Ovary (tissue), 9 donors: ENCODE measurements around the gene TRUB2. TPM values are rescaled to one million over a fixed set of nuclear protein-coding genes. Genes with fewer than 3 reads are reported as not detected.

ENCODE experiments used
- DNase-seq, 5 donors: peaks; one replicate each; pipeline ENCODE4 v3.0.0-alpha.2; 2019 to 2020
- H3K27ac ChIP-seq, 2 donors: fragments of 200-600 bp; one replicate each; pipeline versions ENCODE4 v1.5.1 to v1.8.0; 2019 to 2022
- H3K27me3 ChIP-seq: fragments of 200-600 bp; one replicate; pipeline ENCODE4 v1.8.0; 2022
- H3K36me3 ChIP-seq: fragments of 200-600 bp; sonication (generic); one replicate; pipeline ENCODE4 v1.5.1; 2019
- H3K4me1 ChIP-seq: one replicate; pipeline ENCODE4 v1.8.1; 2013; ENCODE audit warnings: mild to moderate bottlenecking, moderate library complexity; ENCODE audit not compliant: insufficient read depth
- H3K4me3 ChIP-seq: fragments of 200-600 bp; sonication (generic); one replicate; pipeline ENCODE4 v1.5.1; 2017
- H3K9me3 ChIP-seq, 2 donors: fragments of 200-600 bp in 1 of 2; sonication (generic) in 1 of 2; one replicate each; pipeline versions ENCODE4 v1.5.1 to v1.8.1; 2013 to 2019; ENCODE audit warnings: mild to moderate bottlenecking in 1 of 2, moderate library complexity in 1 of 2
- EP300 ChIP-seq: sonication (generic); formaldehyde crosslinking; IDR thresholded peaks from one replicate; pipeline ENCODE4 v1.6.1; 2017; ENCODE audit warnings: antibody characterized with exemption
- POLR2A ChIP-seq: fragments of 450-650 bp; IDR thresholded peaks from one replicate; pipeline ENCODE4 v1.6.1; 2017; ENCODE audit warnings: antibody characterized with exemption, mild to moderate bottlenecking, moderate library complexity
- whole genome bisulfite sequencing, 3 donors: extraction: QIAGEN DNeasy Blood & Tissue Kit in 1 of 3; methylation state at CpG; one replicate each; pipeline versions ENCODE4 v1.1.5 to v1.1.7; 2013 to 2017; 5-methylcytosine and 5-hydroxymethylcytosine counted together
- intact Hi-C, 4 donors: fragments of 100-400 bp; cut with DNase I; formaldehyde crosslinking; loops; one replicate each; pipeline versions ENCODE4 v1.11.0 to v1.15.1; 2022 to 2023
- polyA plus RNA-seq, 2 donors: library from polyadenylated mRNA; stranded (reverse); fragments of 200-250 nt in 1 of 2; fragments of 350-450 nt in 1 of 2; fragmentation: Illumina TruSeq in 1 of 2; extraction: RNeasy Lipid Tissue Mini Kit (QIAGEN cat#74804) in 1 of 2; gene quantifications; one replicate each; pipeline ENCODE4 v1.2.3, GENCODE V29; 2013 to 2014
- total RNA-seq, 7 donors: library from RNA; depleted of rRNA in 2 of 7; stranded (reverse); fragments of >200 nt in 2 of 7; fragmentation: NEBNext Ultra II Directional in 3 of 7; extraction: Animal tissue kit (Norgen Biotek cat#: 25700) in 3 of 7; gene quantifications; one replicate each; pipeline versions ENCODE4 v1.1.0 to v1.2.4, GENCODE V29; 2016 to 2023
- TF ChIP-seq, protein P1 (sequence below), 3 donors: fragments of 450-650 bp in 2 of 3; fragments of 200-600 bp in 1 of 3; IDR thresholded peaks; one replicate each; pipeline versions ENCODE4 v1.5.1 to v1.8.0; 2016 to 2022; ENCODE audit warnings: antibody characterized with exemption in 3 of 3, mild to moderate bottlenecking in 1 of 3
- donor health status: DM: no; HTN: no; CAD: no; lungs with moderate emphysema.
- donor health status: DM: no; HTN: no; CAD: no.
- donor health status: Bipolar disorder and iron deficiency.
- donor health status: DM: yes; HTN: yes; CAD: no.
- donor health status: DM: no; HTN: no; CAD: no.
- donor health status: DM: yes; HTN: yes; CAD: no.

The TRUB2 gene
- total and polyA plus RNA-seq, 9 donors: 4.6 to 29.4 (median 19.7) TPM

- no peaks in the 10 kb centered on the region for H3K4me1 ChIP-seq
- 93 to 97% (median 96%) methylated on average over 19 of the region's 19 CpGs for WGBS, 3 donors
- TF ChIP-seq, protein P1, sequence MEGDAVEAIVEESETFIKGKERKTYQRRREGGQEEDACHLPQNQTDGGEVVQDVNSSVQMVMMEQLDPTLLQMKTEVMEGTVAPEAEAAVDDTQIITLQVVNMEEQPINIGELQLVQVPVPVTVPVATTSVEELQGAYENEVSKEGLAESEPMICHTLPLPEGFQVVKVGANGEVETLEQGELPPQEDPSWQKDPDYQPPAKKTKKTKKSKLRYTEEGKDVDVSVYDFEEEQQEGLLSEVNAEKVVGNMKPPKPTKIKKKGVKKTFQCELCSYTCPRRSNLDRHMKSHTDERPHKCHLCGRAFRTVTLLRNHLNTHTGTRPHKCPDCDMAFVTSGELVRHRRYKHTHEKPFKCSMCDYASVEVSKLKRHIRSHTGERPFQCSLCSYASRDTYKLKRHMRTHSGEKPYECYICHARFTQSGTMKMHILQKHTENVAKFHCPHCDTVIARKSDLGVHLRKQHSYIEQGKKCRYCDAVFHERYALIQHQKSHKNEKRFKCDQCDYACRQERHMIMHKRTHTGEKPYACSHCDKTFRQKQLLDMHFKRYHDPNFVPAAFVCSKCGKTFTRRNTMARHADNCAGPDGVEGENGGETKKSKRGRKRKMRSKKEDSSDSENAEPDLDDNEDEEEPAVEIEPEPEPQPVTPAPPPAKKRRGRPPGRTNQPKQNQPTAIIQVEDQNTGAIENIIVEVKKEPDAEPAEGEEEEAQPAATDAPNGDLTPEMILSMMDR (IDR thresholded peaks at IDR 0.05): no peak
- TF ChIP-seq POLR2A: no peak
- H3K36me3 ChIP-seq: no peaks in the 10 kb centered on the region
- H3K4me3 ChIP-seq: no peak overlapping the region
- H3K9me3 ChIP-seq: no peaks in the 10 kb centered on the region
- no peak for DNase-seq
- intact Hi-C loops: no loop called here
- H3K27ac ChIP-seq: no peak overlapping the region
- no peaks in the 10 kb centered on the region for H3K27me3 ChIP-seq
Measured at GRCh38 chr9:128355451-128355850, 33.2 kb upstream of the TRUB2 start.

GRCh38 chr9:128349772-128350171 lies 27.5 kb upstream of the TRUB2 start:
- WGBS, 3 donors: 87 to 97% (median 92%) methylated on average over 6 of the region's 6 CpGs
- Histone ChIP-seq H3K27me3 (no peaks in the 10 kb centered on the region), H3K36me3 (no peaks in the 10 kb centered on the region), H3K9me3 (no peaks in the 10 kb centered on the region), H3K4me3 (no peak overlapping the region), H3K4me1 (no peaks in the 10 kb centered on the region), H3K27ac (no peak overlapping the region)
- no peak for DNase-seq
- TF ChIP-seq, protein P1 (IDR thresholded peaks at IDR 0.05): no peak
- TF ChIP-seq EP300 (no peak), POLR2A (no peak)
- intact Hi-C loops: no loop called here

DNA sequence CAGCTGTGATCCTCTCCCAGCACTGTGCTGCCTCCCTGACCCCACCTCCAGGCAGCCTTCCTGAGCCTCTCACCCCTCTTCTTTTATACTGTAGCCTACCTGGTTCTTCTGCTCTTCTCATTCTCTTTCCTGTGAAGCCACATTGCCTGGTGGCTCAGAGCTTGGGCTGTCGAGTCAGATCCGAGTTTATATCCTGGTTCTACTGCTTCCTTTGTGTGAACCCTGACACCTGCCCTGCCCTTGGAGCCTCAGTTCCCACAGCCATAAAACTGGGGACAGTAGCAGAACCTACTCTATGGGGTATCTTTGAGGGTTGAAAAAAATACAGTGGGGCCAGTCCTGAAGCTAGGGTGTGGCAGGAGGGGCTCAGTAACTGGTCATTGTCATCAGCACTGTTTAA lies 26.9 kb upstream of the TRUB2 start:
- no peak for DNase-seq
- no peaks in the 10 kb centered on the region for H3K36me3 ChIP-seq
- no peaks in the 10 kb centered on the region for H3K9me3 ChIP-seq
- WGBS, 3 donors: 83 to 93% (median 90%) methylated on average over 2 of the region's 2 CpGs
- H3K27me3 ChIP-seq: no peaks in the 10 kb centered on the region
- intact Hi-C loops: no loop called here
- H3K4me1 ChIP-seq: no peaks in the 10 kb centered on the region
- no peak overlapping the region for H3K4me3 ChIP-seq
- no peak overlapping the region for H3K27ac ChIP-seq
- TF ChIP-seq POLR2A (no peak), EP300 (no peak)
- TF ChIP-seq, protein P1 (IDR thresholded peaks at IDR 0.05): no peak

GRCh38 chr9:128344931-128345605 lies 22.8 kb upstream of the TRUB2 start:
- Histone ChIP-seq H3K4me1 (peaks cover 4% of the 10 kb centered on the region), H3K9me3 (no peaks in the 10 kb centered on the region), H3K27ac (no peak overlapping the region), H3K27me3 (no peaks in the 10 kb centered on the region), H3K4me3 (no peak overlapping the region), H3K36me3 (no peaks in the 10 kb centered on the region)
- TF ChIP-seq, protein P1 (IDR thresholded peaks at IDR 0.05): no peak
- TF ChIP-seq POLR2A (no peak), EP300 (no peak)
- DNase-seq: no peak
- intact Hi-C loops: no loop called here
- WGBS, 3 donors: 91 to 95% (median 92%) methylated on average over 27 to 28 of the region's 28 CpGs
